Kidney tubule cell (primary cell): Measurements from ENCODE around the gene RHEBL1.

Source experiments
- DNase-seq: peaks from one replicate; pipeline ENCODE4 v3.0.0-alpha.2; 2018; ENCODE audit warnings: low spot score

RHEBL1 gene

GRCh38 chr12:49037111-49037946 is 32.5 kb downstream of the RHEBL1 start:
- DNase-seq: no peak

- no peak for DNase-seq
These were observed 33.8 kb downstream of the RHEBL1 start for GRCh38 chr12:49036029-49036428.

GRCh38 chr12:49034286-49034622 is 35.5 kb downstream of the RHEBL1 start:
- DNase-seq: no peak

GRCh38 chr12:49033611-49034285 is 36.0 kb downstream of the RHEBL1 start:
- no peak for DNase-seq

GRCh38 chr12:49032679-49033447 is 36.9 kb downstream of the RHEBL1 start:
- DNase-seq: no peak

- DNase-seq: no peak
These were observed 37.5 kb downstream of the RHEBL1 start for GRCh38 chr12:49032276-49032675.

GRCh38 chr12:49031573-49032161 is 38.1 kb downstream of the RHEBL1 start:
- DNase-seq: no peak

- no peak for DNase-seq
These were observed 38.8 kb downstream of the RHEBL1 start for GRCh38 chr12:49030714-49031572.

GRCh38 chr12:49030119-49030518 is 39.7 kb downstream of the RHEBL1 start:
- DNase-seq: no peak

- DNase-seq: no peak
These were observed 41.0 kb downstream of the RHEBL1 start for GRCh38 chr12:49028666-49029275.

GRCh38 chr12:49027846-49028555 is 41.8 kb downstream of the RHEBL1 start:
- no peak for DNase-seq

GRCh38 chr12:49026678-49027480 is 42.9 kb downstream of the RHEBL1 start:
- DNase-seq: no peak

- DNase-seq: no peak
These were observed 43.7 kb downstream of the RHEBL1 start for GRCh38 chr12:49026101-49026500.

- DNase-seq: no peak
These were observed 44.3 kb downstream of the RHEBL1 start for GRCh38 chr12:49025463-49025862.

- no peak for DNase-seq
These were observed 45.2 kb downstream of the RHEBL1 start for GRCh38 chr12:49024543-49024942.

GRCh38 chr12:49023812-49024211 is 46.0 kb downstream of the RHEBL1 start:
- DNase-seq: no peak

GRCh38 chr12:49022558-49023178 is 47.1 kb downstream of the RHEBL1 start:
- DNase-seq: no peak

GRCh38 chr12:49021292-49021915 is 48.4 kb downstream of the RHEBL1 start:
- DNase-seq: no peak

GRCh38 chr12:49020441-49020840 is 49.3 kb downstream of the RHEBL1 start:
- no peak for DNase-seq
